Measurements from ENCODE around the gene HIVEP3.

Gene HIVEP3

DNA sequence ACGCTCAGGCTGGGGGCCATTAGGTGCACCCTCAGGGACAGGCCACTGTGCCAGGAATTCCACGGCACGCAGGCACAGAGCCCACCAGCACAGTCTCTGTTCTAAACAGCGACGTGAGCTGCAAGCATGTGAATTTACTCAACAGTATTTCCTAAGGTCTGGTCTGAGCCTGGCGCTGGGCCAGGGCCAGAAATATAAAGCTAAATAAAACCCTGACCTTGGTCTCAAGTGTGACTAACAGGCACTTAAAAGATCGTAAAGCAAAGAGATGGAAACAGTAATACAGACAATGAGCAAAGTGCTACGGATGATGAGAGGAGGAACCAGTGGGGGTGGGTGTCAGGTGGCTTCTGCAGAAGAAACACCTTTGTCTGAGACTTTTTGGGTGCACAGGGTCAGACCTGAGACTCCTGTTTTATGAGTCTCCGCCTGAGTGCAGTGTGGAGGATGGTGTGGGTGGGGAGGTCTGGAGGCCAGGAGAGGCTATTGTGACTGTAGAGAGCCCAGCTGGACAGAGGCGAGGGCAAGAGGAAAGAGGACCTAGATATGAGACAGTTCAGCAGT, 380.9 kb downstream of the HIVEP3 start:
- no peak overlapping the region for H3K9ac ChIP-seq (ENCODE audit: low read depth, low read length)
- H3K27me3 ChIP-seq (ENCODE audit: insufficient read depth, low read length): no peaks in the 10 kb centered on the region; the same call in 1 of the 2 replicates
- no peaks in the 10 kb centered on the region for H3K36me3 ChIP-seq (ENCODE audit: insufficient read depth, low read depth, low read length)
- no peaks in the 10 kb centered on the region for H3K4me1 ChIP-seq (ENCODE audit: insufficient read depth, low read length)
- no peak overlapping the region for H3K27ac ChIP-seq (ENCODE audit: low read length)
- H3K4me3 ChIP-seq (ENCODE audit: low read length): no peak overlapping the region
- H3K9me3 ChIP-seq (ENCODE audit: insufficient read depth, low read depth, low read length): no peaks in the 10 kb centered on the region

GRCh38 chr1:41537251-41537650, 381.5 kb downstream of the HIVEP3 start:
- no peaks in the 10 kb centered on the region for H3K4me1 ChIP-seq (ENCODE audit: insufficient read depth, low read length)
- no peaks in the 10 kb centered on the region for H3K36me3 ChIP-seq (ENCODE audit: insufficient read depth, low read depth, low read length)
- no peak overlapping the region for H3K9ac ChIP-seq (ENCODE audit: low read depth, low read length)
- no peak overlapping the region for H3K4me3 ChIP-seq (ENCODE audit: low read length)
- H3K27me3 ChIP-seq (ENCODE audit: insufficient read depth, low read length): no peaks in the 10 kb centered on the region; the same call in 1 of the 2 replicates
- H3K27ac ChIP-seq (ENCODE audit: low read length): no peak overlapping the region
- H3K9me3 ChIP-seq (ENCODE audit: insufficient read depth, low read depth, low read length): no peaks in the 10 kb centered on the region

GRCh38 chr1:41536361-41536802, 382.3 kb downstream of the HIVEP3 start:
- H3K9me3 ChIP-seq (ENCODE audit: insufficient read depth, low read depth, low read length): no peaks in the 10 kb centered on the region
- no peak overlapping the region for H3K27ac ChIP-seq (ENCODE audit: low read length)
- no peak overlapping the region for H3K9ac ChIP-seq (ENCODE audit: low read depth, low read length)
- no peak overlapping the region for H3K4me3 ChIP-seq (ENCODE audit: low read length)
- H3K36me3 ChIP-seq (ENCODE audit: insufficient read depth, low read depth, low read length): no peaks in the 10 kb centered on the region
- H3K27me3 ChIP-seq (ENCODE audit: insufficient read depth, low read length): no peaks in the 10 kb centered on the region; the same call in 1 of the 2 replicates
- H3K4me1 ChIP-seq (ENCODE audit: insufficient read depth, low read length): no peaks in the 10 kb centered on the region

DNA sequence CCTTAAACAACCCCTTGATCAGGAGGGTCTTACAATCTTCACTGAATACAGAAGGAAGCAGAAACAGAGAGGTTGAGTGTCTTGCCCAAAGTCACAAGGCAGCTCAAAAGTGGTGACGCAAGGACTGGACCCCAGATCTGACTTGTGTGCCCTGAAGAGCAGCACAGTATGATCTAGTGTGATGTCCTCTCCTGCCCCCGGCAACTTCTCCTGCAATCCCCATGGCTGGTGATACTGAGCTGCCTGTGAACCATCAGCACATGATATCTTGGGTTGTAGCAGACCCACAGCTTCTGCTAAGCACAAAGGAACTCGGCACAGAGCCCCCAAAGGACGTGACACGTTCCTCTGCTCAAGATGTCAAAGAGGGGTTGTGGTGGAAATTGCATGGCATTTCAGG, 383.0 kb downstream of the HIVEP3 start:
- no peaks in the 10 kb centered on the region for H3K4me1 ChIP-seq (ENCODE audit: insufficient read depth, low read length)
- H3K4me3 ChIP-seq (ENCODE audit: low read length): no peak overlapping the region
- no peaks in the 10 kb centered on the region; the same call in 1 of the 2 replicates for H3K27me3 ChIP-seq (ENCODE audit: insufficient read depth, low read length)
- no peaks in the 10 kb centered on the region for H3K36me3 ChIP-seq (ENCODE audit: insufficient read depth, low read depth, low read length)
- no peak overlapping the region for H3K9ac ChIP-seq (ENCODE audit: low read depth, low read length)
- H3K27ac ChIP-seq (ENCODE audit: low read length): no peak overlapping the region
- H3K9me3 ChIP-seq (ENCODE audit: insufficient read depth, low read depth, low read length): no peaks in the 10 kb centered on the region

GRCh38 chr1:41535276-41535675, 383.4 kb downstream of the HIVEP3 start:
- H3K9ac ChIP-seq (ENCODE audit: low read depth, low read length): no peak overlapping the region
- H3K9me3 ChIP-seq (ENCODE audit: insufficient read depth, low read depth, low read length): peaks cover 3% of the 10 kb centered on the region; the same call in 1 of the 2 replicates
- no peak overlapping the region for H3K27ac ChIP-seq (ENCODE audit: low read length)
- no peak overlapping the region for H3K4me3 ChIP-seq (ENCODE audit: low read length)
- H3K27me3 ChIP-seq (ENCODE audit: insufficient read depth, low read length): no peaks in the 10 kb centered on the region; the same call in 1 of the 2 replicates
- H3K4me1 ChIP-seq (ENCODE audit: insufficient read depth, low read length): no peaks in the 10 kb centered on the region
- H3K36me3 ChIP-seq (ENCODE audit: insufficient read depth, low read depth, low read length): no peaks in the 10 kb centered on the region

- peaks cover 7% of the 10 kb centered on the region; the same call in 1 of the 2 replicates for H3K9me3 ChIP-seq (ENCODE audit: insufficient read depth, low read depth, low read length)
- H3K36me3 ChIP-seq (ENCODE audit: insufficient read depth, low read depth, low read length): no peaks in the 10 kb centered on the region
- no peaks in the 10 kb centered on the region for H3K4me1 ChIP-seq (ENCODE audit: insufficient read depth, low read length)
- no peak overlapping the region for H3K9ac ChIP-seq (ENCODE audit: low read depth, low read length)
- no peak overlapping the region for H3K27ac ChIP-seq (ENCODE audit: low read length)
- H3K4me3 ChIP-seq (ENCODE audit: low read length): no peak overlapping the region
- no peaks in the 10 kb centered on the region; the same call in 1 of the 2 replicates for H3K27me3 ChIP-seq (ENCODE audit: insufficient read depth, low read length)
These were observed 384.3 kb downstream of the HIVEP3 start for GRCh38 chr1:41534181-41535076.

DNA sequence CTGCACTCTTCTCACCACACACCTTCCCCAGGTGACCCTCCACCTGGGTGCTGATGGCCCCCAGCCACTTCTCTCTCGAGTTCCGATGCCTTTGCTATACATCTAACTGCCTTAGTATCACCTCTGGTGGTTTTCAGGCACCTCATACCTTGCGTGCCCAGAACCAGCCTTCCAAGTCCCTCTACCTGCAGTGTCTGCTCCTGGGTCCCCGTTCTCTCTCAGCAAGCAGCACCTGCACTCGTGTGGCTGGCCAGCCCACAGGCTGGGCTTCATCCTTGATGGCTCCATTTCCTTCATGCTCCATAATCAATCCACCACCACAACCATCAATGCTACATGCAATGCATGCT, 385.0 kb downstream of the HIVEP3 start:
- Histone ChIP-seq H3K27ac (ENCODE audit: low read length) (no peak overlapping the region), H3K4me3 (ENCODE audit: low read length) (no peak overlapping the region), H3K27me3 (ENCODE audit: insufficient read depth, low read length) (no peaks in the 10 kb centered on the region; the same call in 1 of the 2 replicates), H3K9ac (ENCODE audit: low read depth, low read length) (no peak overlapping the region), H3K9me3 (ENCODE audit: insufficient read depth, low read depth, low read length) (peaks cover 7% of the 10 kb centered on the region; the same call in 1 of the 2 replicates), H3K36me3 (ENCODE audit: insufficient read depth, low read depth, low read length) (no peaks in the 10 kb centered on the region), H3K4me1 (ENCODE audit: insufficient read depth, low read length) (no peaks in the 10 kb centered on the region)

DNA sequence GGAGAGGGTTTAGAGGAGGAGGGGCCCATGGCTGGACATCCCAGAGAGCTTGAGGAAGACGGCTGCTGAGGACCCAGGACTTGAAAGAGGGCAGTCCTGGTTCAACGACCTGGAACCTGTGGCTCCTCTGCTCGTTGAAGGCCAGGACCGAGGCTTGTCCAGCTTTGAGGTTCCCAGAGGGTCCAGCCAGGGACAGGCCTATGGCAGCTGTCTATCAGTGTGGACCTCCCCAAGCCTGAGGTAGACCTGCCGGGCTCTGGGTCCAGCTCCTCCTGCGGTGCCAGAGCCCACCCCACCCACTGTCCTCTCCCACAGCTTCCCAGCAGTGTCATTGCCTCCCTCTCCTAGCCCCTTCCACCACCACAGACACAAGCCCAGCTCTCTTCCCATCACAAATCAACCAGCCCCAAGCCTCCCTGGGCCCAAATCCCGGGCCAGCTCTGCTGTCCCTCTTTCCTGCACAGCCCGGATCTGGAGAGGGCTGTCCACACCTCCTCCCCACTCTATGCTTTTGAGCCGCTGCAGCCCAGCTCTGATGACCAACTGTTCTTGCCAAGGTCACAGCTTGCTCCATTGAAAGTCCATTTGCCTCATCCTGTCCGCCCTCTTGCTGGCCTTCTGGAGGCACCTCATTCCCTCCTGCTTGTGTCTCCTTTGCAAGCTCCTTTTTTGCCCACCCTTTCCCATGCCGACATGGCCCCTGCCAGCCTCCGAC, 385.5 kb downstream of the HIVEP3 start:
- no peak overlapping the region for H3K9ac ChIP-seq (ENCODE audit: low read depth, low read length)
- H3K4me3 ChIP-seq (ENCODE audit: low read length): no peak overlapping the region
- H3K4me1 ChIP-seq (ENCODE audit: insufficient read depth, low read length): no peaks in the 10 kb centered on the region
- H3K9me3 ChIP-seq (ENCODE audit: insufficient read depth, low read depth, low read length): peaks cover 7% of the 10 kb centered on the region; the same call in 1 of the 2 replicates
- no peaks in the 10 kb centered on the region; the same call in 1 of the 2 replicates for H3K27me3 ChIP-seq (ENCODE audit: insufficient read depth, low read length)
- no peak overlapping the region for H3K27ac ChIP-seq (ENCODE audit: low read length)
- no peaks in the 10 kb centered on the region for H3K36me3 ChIP-seq (ENCODE audit: insufficient read depth, low read depth, low read length)

DNA sequence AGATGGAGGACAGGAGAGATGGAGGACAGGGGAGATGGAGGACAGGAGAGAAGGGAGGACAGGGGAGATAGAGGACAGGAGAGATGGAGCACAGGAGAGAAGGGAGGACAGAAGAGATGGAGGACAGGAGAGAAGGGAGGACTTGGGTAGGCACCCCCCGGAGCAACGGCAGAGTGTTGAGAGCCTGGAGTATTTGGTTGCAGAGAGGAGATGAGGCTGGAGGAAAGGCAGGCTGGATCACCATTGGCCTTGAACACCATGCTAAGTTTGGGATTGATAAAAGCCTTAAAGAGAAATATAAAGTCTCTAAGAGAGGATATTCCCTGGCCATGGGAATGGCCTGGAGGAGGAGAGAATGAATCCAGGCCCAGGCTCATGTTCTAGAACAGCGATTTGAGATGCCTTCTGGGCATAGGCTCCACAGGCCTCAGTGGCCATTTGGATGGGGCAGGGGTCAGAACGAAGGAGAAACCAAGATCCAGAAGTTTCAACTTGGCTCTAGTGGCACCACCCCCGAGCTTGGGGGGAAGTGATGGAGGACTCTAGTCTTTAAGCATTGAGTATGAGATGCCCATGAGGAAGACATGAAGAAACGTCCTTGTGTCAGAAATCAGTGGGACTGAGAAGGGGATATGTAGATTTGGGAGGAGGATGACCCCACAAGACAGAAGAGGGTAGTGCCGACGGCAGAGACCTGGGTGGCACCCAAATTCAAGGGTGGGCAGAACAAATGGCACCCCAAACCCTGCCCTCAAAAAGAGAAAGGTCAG, 386.3 kb downstream of the HIVEP3 start:
- Histone ChIP-seq H3K27me3 (ENCODE audit: insufficient read depth, low read length) (no peaks in the 10 kb centered on the region; the same call in 1 of the 2 replicates), H3K9ac (ENCODE audit: low read depth, low read length) (no peak overlapping the region), H3K36me3 (ENCODE audit: insufficient read depth, low read depth, low read length) (no peaks in the 10 kb centered on the region), H3K9me3 (ENCODE audit: insufficient read depth, low read depth, low read length) (peaks cover 7% of the 10 kb centered on the region; the same call in 1 of the 2 replicates), H3K4me3 (ENCODE audit: low read length) (no peak overlapping the region), H3K27ac (ENCODE audit: low read length) (no peak overlapping the region), H3K4me1 (ENCODE audit: insufficient read depth, low read length) (no peaks in the 10 kb centered on the region)

- H3K27me3 ChIP-seq (ENCODE audit: insufficient read depth, low read length): no peaks in the 10 kb centered on the region; the same call in 1 of the 2 replicates
- H3K27ac ChIP-seq (ENCODE audit: low read length): no peak overlapping the region
- no peaks in the 10 kb centered on the region for H3K36me3 ChIP-seq (ENCODE audit: insufficient read depth, low read depth, low read length)
- no peak overlapping the region for H3K9ac ChIP-seq (ENCODE audit: low read depth, low read length)
- peaks cover 7% of the 10 kb centered on the region; the same call in 1 of the 2 replicates for H3K9me3 ChIP-seq (ENCODE audit: insufficient read depth, low read depth, low read length)
- H3K4me3 ChIP-seq (ENCODE audit: low read length): no peak overlapping the region
- no peaks in the 10 kb centered on the region for H3K4me1 ChIP-seq (ENCODE audit: insufficient read depth, low read length)
These were observed 388.3 kb downstream of the HIVEP3 start for GRCh38 chr1:41530411-41530810.

Data from iPS-20b (cell line).